GM13977 (cell line): ENCODE results near the gene KBTBD12.
"Not testable (repeated sequence)": the region's sequence is repeated elsewhere in the genome, so short reads cannot be mapped to it uniquely, and the experiment has no call there.

Source experiments
- DNase-seq: peaks from one replicate; pipeline ENCODE4 v3.0.0; 2012; ENCODE audit warnings: low spot score
- in situ Hi-C: fragments of 300-500 bp; cut with MboI; formaldehyde crosslinking; loops from one replicate; pipeline ENCODE4 v1.12.0; 2022; ENCODE audit warnings: low sequenced_read_pairs, low pct_unique_long_range_greater_than_20kb, mixed read lengths, inconsistent platforms; ENCODE audit not compliant: unreplicated experiment
- TF ChIP-seq, protein P1 (sequence below): IDR thresholded peaks from 2 replicates; pipeline ENCODE4 v1.5.1; 2012; ENCODE audit warnings: mild to moderate bottlenecking, control low read depth; ENCODE audit not compliant: insufficient read depth; ENCODE audit errors: extremely low read depth, missing control alignments

The KBTBD12 gene

DNA sequence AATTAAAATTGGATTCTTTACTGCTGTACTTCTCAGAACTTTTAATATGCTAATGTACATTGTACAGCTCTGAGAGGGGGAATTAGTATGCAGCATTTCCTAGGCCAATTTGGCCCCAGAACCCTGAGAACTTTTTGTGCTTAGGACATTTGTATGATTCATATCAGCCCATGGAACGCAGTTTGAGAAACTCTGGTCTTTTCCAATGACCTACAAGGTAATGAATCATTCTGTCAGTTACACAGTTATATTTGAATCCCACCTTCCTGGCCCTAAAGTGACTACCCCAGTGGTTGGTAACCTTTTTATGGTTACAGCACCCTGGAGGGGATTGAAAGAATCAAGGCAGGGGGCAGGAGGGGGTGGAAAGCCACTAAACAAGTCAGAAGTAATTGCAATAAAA is 25.6 kb upstream of the KBTBD12 start:
- TF ChIP-seq, protein P1, sequence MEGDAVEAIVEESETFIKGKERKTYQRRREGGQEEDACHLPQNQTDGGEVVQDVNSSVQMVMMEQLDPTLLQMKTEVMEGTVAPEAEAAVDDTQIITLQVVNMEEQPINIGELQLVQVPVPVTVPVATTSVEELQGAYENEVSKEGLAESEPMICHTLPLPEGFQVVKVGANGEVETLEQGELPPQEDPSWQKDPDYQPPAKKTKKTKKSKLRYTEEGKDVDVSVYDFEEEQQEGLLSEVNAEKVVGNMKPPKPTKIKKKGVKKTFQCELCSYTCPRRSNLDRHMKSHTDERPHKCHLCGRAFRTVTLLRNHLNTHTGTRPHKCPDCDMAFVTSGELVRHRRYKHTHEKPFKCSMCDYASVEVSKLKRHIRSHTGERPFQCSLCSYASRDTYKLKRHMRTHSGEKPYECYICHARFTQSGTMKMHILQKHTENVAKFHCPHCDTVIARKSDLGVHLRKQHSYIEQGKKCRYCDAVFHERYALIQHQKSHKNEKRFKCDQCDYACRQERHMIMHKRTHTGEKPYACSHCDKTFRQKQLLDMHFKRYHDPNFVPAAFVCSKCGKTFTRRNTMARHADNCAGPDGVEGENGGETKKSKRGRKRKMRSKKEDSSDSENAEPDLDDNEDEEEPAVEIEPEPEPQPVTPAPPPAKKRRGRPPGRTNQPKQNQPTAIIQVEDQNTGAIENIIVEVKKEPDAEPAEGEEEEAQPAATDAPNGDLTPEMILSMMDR = no peak
- no peak for DNase-seq
- in situ Hi-C loops = no loop called here

DNA sequence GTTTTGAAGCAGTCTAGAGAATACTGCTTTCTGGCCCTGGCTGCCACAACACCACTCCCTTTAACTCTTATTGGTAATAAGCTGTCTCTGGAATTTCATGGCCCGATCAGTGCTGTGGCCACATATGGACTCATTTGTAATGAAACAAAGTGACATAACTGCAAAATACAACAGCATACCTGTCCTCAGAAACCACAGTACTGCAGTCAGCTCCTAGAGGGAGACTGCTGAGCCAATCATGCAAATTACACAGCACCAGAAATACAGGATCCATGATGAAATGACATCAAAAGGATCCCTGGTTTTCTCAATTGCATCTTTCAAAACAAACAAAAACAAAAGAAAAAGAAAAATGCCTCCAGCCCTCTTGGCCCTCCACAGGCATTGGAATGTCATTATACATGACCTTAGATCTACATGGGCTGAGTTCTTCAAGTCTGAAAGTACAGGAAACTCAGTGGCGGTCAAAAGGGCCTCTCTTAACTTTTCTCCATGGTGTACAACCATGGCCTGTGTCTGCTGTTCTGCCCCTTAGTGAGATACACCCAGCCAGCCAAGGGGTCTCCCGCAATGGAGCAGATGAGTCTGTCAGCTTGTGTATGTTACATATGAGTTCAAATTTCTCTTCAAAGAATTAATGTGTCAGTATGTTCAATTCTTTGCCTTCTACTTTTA is 24.9 kb upstream of the KBTBD12 start:
- in situ Hi-C loops = no loop called here
- TF ChIP-seq, protein P1 = no peak
- no peak for DNase-seq

DNA sequence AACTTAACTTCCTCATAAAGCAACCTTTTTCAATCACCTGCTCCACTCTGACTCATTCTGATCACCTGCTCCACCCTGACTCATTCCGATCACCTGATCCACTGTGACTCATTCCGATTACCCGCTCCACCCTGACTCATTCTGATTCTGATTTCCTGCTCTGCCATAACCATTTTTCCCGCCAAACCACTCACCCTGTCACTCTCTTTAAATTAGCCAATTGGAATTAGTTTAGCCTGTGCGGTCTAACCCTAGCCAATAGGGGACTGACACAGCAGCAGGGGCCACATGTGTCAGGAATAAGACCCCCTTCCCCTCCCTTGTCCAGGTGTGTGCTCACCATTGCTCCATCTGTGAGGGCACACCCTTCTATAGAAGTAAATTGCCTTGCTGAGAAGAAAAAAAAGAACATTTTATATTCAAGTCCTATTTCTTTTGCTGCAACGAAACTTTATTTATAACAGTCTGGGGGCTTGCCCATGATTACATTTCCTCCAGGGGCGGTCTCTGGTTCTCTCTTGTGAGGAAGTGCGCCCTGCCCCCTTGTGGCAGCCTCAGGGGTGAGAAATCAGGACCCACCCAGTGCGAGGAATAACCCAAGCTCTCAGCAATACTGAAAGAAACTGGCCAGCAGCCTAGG is 24.3 kb upstream of the KBTBD12 start:
- in situ Hi-C loops, DNase-seq: not testable (repeated sequence)
- TF ChIP-seq, protein P1 = peak; percentile 20

DNA sequence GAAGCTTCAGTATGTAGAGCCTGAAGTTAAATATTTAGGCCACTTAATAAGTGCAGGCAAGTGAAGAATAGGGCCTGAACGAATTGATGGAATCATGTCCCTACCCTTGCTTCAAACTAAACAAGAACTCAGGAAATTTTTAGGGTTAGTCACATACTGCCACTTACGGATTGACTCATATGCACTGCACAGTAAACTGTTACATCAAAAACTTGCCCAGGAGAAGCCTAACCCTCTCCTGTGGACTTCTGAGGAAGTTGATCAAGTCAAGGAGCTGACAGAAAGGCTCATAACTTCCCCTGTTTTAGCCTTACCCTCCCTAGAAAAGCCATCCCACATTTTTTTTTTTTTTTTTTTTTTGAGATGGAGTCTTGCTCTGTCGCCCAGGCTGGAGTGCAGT is 20.6 kb upstream of the KBTBD12 start:
- TF ChIP-seq, protein P1 = no peak
- in situ Hi-C loops = no loop called here
- no peak for DNase-seq

DNA sequence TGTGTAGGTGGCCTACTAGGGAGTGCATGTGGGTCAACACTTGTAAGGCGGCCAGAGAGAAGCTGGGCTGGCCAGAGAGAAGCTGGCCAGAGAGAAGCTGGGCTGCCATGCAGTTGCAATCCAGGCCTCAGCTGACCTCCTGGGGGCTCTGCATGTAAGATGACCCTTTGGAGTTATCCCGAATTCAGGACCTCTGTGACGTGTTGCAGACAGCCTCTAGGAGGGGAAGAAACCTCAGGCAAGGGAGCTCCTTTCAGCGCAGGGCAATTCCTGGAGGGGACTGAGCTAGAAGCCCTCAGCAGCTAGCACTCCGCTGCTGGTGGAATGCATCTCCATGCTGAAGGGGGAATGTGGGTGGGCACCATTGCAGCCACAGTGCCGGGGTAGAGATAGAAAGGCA is 15.8 kb upstream of the KBTBD12 start:
- TF ChIP-seq, protein P1 = no peak
- in situ Hi-C loops = no loop called here
- no peak for DNase-seq

DNA sequence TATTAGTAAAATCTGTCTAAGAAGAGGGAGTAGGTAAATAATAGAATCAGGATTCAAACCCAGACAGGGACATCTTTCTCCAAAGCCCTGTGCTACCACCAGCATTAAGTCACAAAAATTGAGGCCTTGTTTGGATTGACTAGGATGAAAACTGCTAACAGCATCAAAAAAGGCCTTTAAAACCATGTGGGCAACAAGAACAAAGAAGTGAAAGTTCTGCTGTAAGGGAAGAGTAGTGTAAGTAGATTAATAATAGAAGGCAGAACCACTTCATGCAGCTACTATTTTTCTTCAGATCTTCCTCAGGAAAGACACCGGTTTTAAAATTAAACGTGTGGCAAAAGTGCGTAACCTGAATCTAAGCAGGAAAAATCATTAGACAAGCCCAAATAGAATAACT is 15.3 kb upstream of the KBTBD12 start:
- in situ Hi-C loops = no loop called here
- no peak for DNase-seq
- TF ChIP-seq, protein P1 = no peak
